ENCODE data around the gene HECTD3.

- no peak for TF ChIP-seq CTCF (IDR thresholded peaks at IDR 0.05)
- no peak for TF ChIP-seq POLR2AphosphoS5 (IDR thresholded peaks at IDR 0.05)
- TF ChIP-seq POLR2A (IDR thresholded peaks at IDR 0.05), result no peak
Observed at GRCh38 chr1:45008516-45008915, 2.6 kb downstream of the HECTD3 start.
